ENCODE results near the gene FANCB.

- TF ChIP-seq CTCF (IDR thresholded peaks at IDR 0.05 in 2 of 3, conservative IDR thresholded peaks at IDR 0.05 in 1 of 3; ENCODE audit: insufficient read depth in 2 of 3, low read depth in 1 of 3, low read length in 3 of 3) (no peak), ZNF324 (CRISPR knock-in tag; IDR thresholded peaks at IDR 0.05) (no peak), MYC (IDR thresholded peaks at IDR 0.05; ENCODE audit: low read depth, low read length) (no peak), MYC (CRISPR knock-in tag; IDR thresholded peaks at IDR 0.05; ENCODE audit: borderline replicate concordance, low read depth) (no peak)
Observed at GRCh38 chrX:14798805-14799397, 74.0 kb downstream of the FANCB start.

Data from K562 (cell line).